Immature natural killer cell (primary cell): ENCODE results near the gene PANK1. TPM values are rescaled to one million over a fixed set of nuclear protein-coding genes. Genes with fewer than 3 reads are reported as not detected.
"Not testable (repeated sequence)": the region's sequence is repeated elsewhere in the genome, so short reads cannot be mapped to it uniquely, and the experiment has no call there.

Source experiments
- DNase-seq, 3 donors: peaks; one replicate each; pipeline ENCODE4 v3.0.0; 2022; ENCODE audit warnings: mixed read lengths in 1 of 3
- H3K27ac Mint-ChIP-seq, 6 donors: one replicate each; pipeline ENCODE4 v1.8.0; 2020; ENCODE audit warnings: mixed read lengths in 6 of 6, mild to moderate bottlenecking in 5 of 6, inconsistent platforms in 4 of 6, moderate library complexity in 3 of 6
- H3K27me3 Mint-ChIP-seq, 3 donors: one replicate each; pipeline ENCODE4 v1.8.0; 2020 to 2021; ENCODE audit warnings: low read depth in 3 of 3, mild to moderate bottlenecking in 3 of 3, mixed read lengths in 3 of 3, moderate library complexity in 3 of 3, inconsistent platforms in 1 of 3
- H3K36me3 Mint-ChIP-seq, 3 donors: one replicate each; pipeline ENCODE4 v1.8.0; 2020; ENCODE audit warnings: mixed read lengths in 3 of 3, inconsistent platforms in 2 of 3, mild to moderate bottlenecking in 2 of 3
- H3K4me1 Mint-ChIP-seq, 2 donors: one replicate each; pipeline ENCODE4 v1.8.0; 2020; ENCODE audit warnings: inconsistent platforms in 2 of 2, mild to moderate bottlenecking in 2 of 2, mixed read lengths in 2 of 2, moderate library complexity in 1 of 2
- H3K4me3 Mint-ChIP-seq, 5 donors: one replicate each; pipeline ENCODE4 v1.8.0; 2020; ENCODE audit warnings: mild to moderate bottlenecking in 5 of 5, mixed read lengths in 5 of 5, inconsistent platforms in 3 of 5, moderate library complexity in 3 of 5
- H3K9me3 Mint-ChIP-seq, 6 donors: one replicate each; pipeline ENCODE4 v1.8.0; 2020; ENCODE audit warnings: mild to moderate bottlenecking in 6 of 6, mixed read lengths in 6 of 6, inconsistent platforms in 4 of 6, moderate library complexity in 3 of 6
- polyA plus RNA-seq, 3 donors: library from polyadenylated mRNA; unstranded; fragments of 300-500 nt; fragmentation: Illumina TruSeq; gene quantifications; one replicate each; pipeline ENCODE4 v1.2.3, GENCODE V29; 2021

PANK1 gene
- polyA plus RNA-seq, 3 donors from 2014 or later, result 0.66 to 1.4 TPM; not detected in 1

GRCh38 chr10:89622151-89622550 is 22.9 kb downstream of the PANK1 start:
- peaks cover 2 to 8% (median 4%) of the 10 kb centered on the region in 3 donors for H3K27me3 Mint-ChIP-seq

GRCh38 chr10:89621438-89621837 is 23.6 kb downstream of the PANK1 start:
- H3K36me3 Mint-ChIP-seq, result peaks cover 4 to 8% (median 7%) of the 10 kb centered on the region in 3 donors
- DNase-seq, result no peak
- H3K4me3 Mint-ChIP-seq, result no peak overlapping the region
- H3K27ac Mint-ChIP-seq, result no peak overlapping the region
- peaks cover 0 to 2% of the 10 kb centered on the region in 2 donors for H3K4me1 Mint-ChIP-seq
- peaks cover 3 to 19% (median 8%) of the 10 kb centered on the region in 6 donors for H3K9me3 Mint-ChIP-seq
- H3K27me3 Mint-ChIP-seq, result peaks cover 2 to 8% (median 3%) of the 10 kb centered on the region in 3 donors

More at GRCh38 chr10:89622151-89622550, 22.9 kb downstream of the PANK1 start:
- DNase-seq, result no peak
- Mint-ChIP-seq H3K27ac (no peak overlapping the region), H3K4me1 (no peaks in the 10 kb centered on the region), H3K9me3 (peaks cover 3 to 19% (median 8%) of the 10 kb centered on the region in 6 donors), H3K36me3 (peaks cover 4 to 8% (median 7%) of the 10 kb centered on the region in 3 donors), H3K4me3 (no peak overlapping the region)

GRCh38 chr10:89620296-89620695 is 24.7 kb downstream of the PANK1 start:
- not testable (repeated sequence) for H3K27me3 Mint-ChIP-seq, H3K36me3 Mint-ChIP-seq, H3K4me3 Mint-ChIP-seq, H3K27ac Mint-ChIP-seq, DNase-seq
- H3K4me1 Mint-ChIP-seq, result peaks cover 8 to 10% of the 10 kb centered on the region in 2 donors
- H3K9me3 Mint-ChIP-seq, result peaks cover 3 to 19% (median 8%) of the 10 kb centered on the region in 6 donors

GRCh38 chr10:89615824-89616223 is 29.2 kb downstream of the PANK1 start:
- Mint-ChIP-seq H3K4me1 (peaks cover 8 to 11% of the 10 kb centered on the region in 2 donors), H3K27ac (peak overlapping the region in 1 of 6 donors; percentile 13), H3K4me3 (no peak overlapping the region), H3K36me3 (peaks cover 4 to 8% (median 7%) of the 10 kb centered on the region in 3 donors), H3K27me3 (peaks cover 0 to 3% (median 2%) of the 10 kb centered on the region in 3 donors), H3K9me3 (peaks cover 3 to 18% (median 8%) of the 10 kb centered on the region in 6 donors)
- no peak for DNase-seq

- H3K9me3 Mint-ChIP-seq, result peaks cover 0 to 11% (median 5%) of the 10 kb centered on the region in 6 donors
- no peak overlapping the region for H3K4me3 Mint-ChIP-seq
- peaks cover 8 to 11% of the 10 kb centered on the region in 2 donors for H3K4me1 Mint-ChIP-seq
- H3K27me3 Mint-ChIP-seq, result peaks cover 0 to 3% (median 2%) of the 10 kb centered on the region in 3 donors
- H3K36me3 Mint-ChIP-seq, result peaks cover 0 to 4% (median 4%) of the 10 kb centered on the region in 3 donors
- DNase-seq, result no peak
- H3K27ac Mint-ChIP-seq, result no peak overlapping the region
Observed at GRCh38 chr10:89615112-89615511, 29.9 kb downstream of the PANK1 start.

GRCh38 chr10:89613582-89613981 is 31.5 kb downstream of the PANK1 start:
- Mint-ChIP-seq H3K4me1 (peaks cover 8 to 11% of the 10 kb centered on the region in 2 donors), H3K27me3 (peaks cover 0 to 3% (median 2%) of the 10 kb centered on the region in 3 donors), H3K4me3 (no peak overlapping the region), H3K27ac (no peak overlapping the region), H3K9me3 (no peaks in the 10 kb centered on the region), H3K36me3 (no peaks in the 10 kb centered on the region)
- DNase-seq, result no peak

- Mint-ChIP-seq H3K27ac (no peak overlapping the region), H3K36me3 (no peaks in the 10 kb centered on the region), H3K4me1 (peaks cover 6 to 10% of the 10 kb centered on the region in 2 donors), H3K27me3 (no peaks in the 10 kb centered on the region), H3K9me3 (no peaks in the 10 kb centered on the region), H3K4me3 (no peak overlapping the region)
- no peak for DNase-seq
Observed at GRCh38 chr10:89611282-89611681, 33.8 kb downstream of the PANK1 start.

GRCh38 chr10:89609833-89610346 is 35.2 kb downstream of the PANK1 start:
- H3K36me3 Mint-ChIP-seq, result no peaks in the 10 kb centered on the region
- H3K4me1 Mint-ChIP-seq, result no peaks in the 10 kb centered on the region
- H3K27me3 Mint-ChIP-seq, result no peaks in the 10 kb centered on the region
- no peaks in the 10 kb centered on the region for H3K9me3 Mint-ChIP-seq
- H3K4me3 Mint-ChIP-seq, result no peak overlapping the region
- H3K27ac Mint-ChIP-seq, result no peak overlapping the region
- no peak for DNase-seq

GRCh38 chr10:89604200-89604599 is 40.8 kb downstream of the PANK1 start:
- H3K36me3 Mint-ChIP-seq, result peaks cover 0 to 4% (median 0%) of the 10 kb centered on the region in 3 donors
- H3K4me3 Mint-ChIP-seq, result no peak overlapping the region

GRCh38 chr10:89602919-89603318 is 42.1 kb downstream of the PANK1 start:
- Mint-ChIP-seq H3K27ac (no peak overlapping the region), H3K4me1 (no peaks in the 10 kb centered on the region), H3K4me3 (no peak overlapping the region), H3K36me3 (peaks cover 0 to 4% (median 0%) of the 10 kb centered on the region in 3 donors), H3K27me3 (no peaks in the 10 kb centered on the region), H3K9me3 (no peaks in the 10 kb centered on the region)
- no peak for DNase-seq

More at GRCh38 chr10:89604200-89604599, 40.8 kb downstream of the PANK1 start:
- no peak for DNase-seq
- Mint-ChIP-seq H3K27ac (no peak overlapping the region), H3K9me3 (no peaks in the 10 kb centered on the region), H3K27me3 (no peaks in the 10 kb centered on the region), H3K4me1 (no peaks in the 10 kb centered on the region)

- H3K4me1 Mint-ChIP-seq, result no peaks in the 10 kb centered on the region
- peaks cover 0 to 4% (median 0%) of the 10 kb centered on the region in 3 donors for H3K36me3 Mint-ChIP-seq
- H3K9me3 Mint-ChIP-seq, result no peaks in the 10 kb centered on the region
- no peak overlapping the region for H3K27ac Mint-ChIP-seq
- H3K4me3 Mint-ChIP-seq, result no peak overlapping the region
- no peaks in the 10 kb centered on the region for H3K27me3 Mint-ChIP-seq
- no peak for DNase-seq
Observed at GRCh38 chr10:89601728-89602361, 43.2 kb downstream of the PANK1 start.

GRCh38 chr10:89600041-89600440 is 45.0 kb downstream of the PANK1 start:
- Mint-ChIP-seq H3K36me3 (peaks cover 0 to 4% (median 0%) of the 10 kb centered on the region in 3 donors), H3K27me3 (no peaks in the 10 kb centered on the region), H3K4me1 (no peaks in the 10 kb centered on the region), H3K27ac (no peak overlapping the region), H3K4me3 (no peak overlapping the region), H3K9me3 (no peaks in the 10 kb centered on the region)
- DNase-seq, result no peak

- DNase-seq, result no peak
- H3K4me1 Mint-ChIP-seq, result no peaks in the 10 kb centered on the region
- H3K36me3 Mint-ChIP-seq, result peaks cover 0 to 11% (median 0%) of the 10 kb centered on the region in 3 donors
- H3K9me3 Mint-ChIP-seq, result no peaks in the 10 kb centered on the region
- no peak overlapping the region for H3K4me3 Mint-ChIP-seq
- peaks cover 0 to 2% (median 0%) of the 10 kb centered on the region in 3 donors for H3K27me3 Mint-ChIP-seq
- no peak overlapping the region for H3K27ac Mint-ChIP-seq
Observed at GRCh38 chr10:89593043-89593442, 52.0 kb downstream of the PANK1 start.

- DNase-seq, result no peak
- H3K36me3 Mint-ChIP-seq, result peaks cover 0 to 11% (median 0%) of the 10 kb centered on the region in 3 donors
- H3K4me1 Mint-ChIP-seq, result no peaks in the 10 kb centered on the region
- H3K27me3 Mint-ChIP-seq, result peaks cover 0 to 2% (median 0%) of the 10 kb centered on the region in 3 donors
- no peak overlapping the region for H3K27ac Mint-ChIP-seq
- no peak overlapping the region for H3K4me3 Mint-ChIP-seq
- no peaks in the 10 kb centered on the region for H3K9me3 Mint-ChIP-seq
Observed at GRCh38 chr10:89592539-89592938, 52.5 kb downstream of the PANK1 start.
